HEK293T (cell line): ENCODE measurements around the gene TMEM225B.
"Not testable (repeated sequence)": the region's sequence is repeated elsewhere in the genome, so short reads cannot be mapped to it uniquely, and the experiment has no call there.

Source experiments
- CTCF ChIA-PET: fragments of 350-600 bp; formaldehyde crosslinking; extraction: SDS; loops from one replicate; lab custom pipeline; 2021; ENCODE audit warnings: antibody characterized with exemption, inconsistent platforms; lab: Yijun Ruan, JAX
- POLR2A ChIA-PET: fragments of 350-600 bp; formaldehyde crosslinking; extraction: SDS; loops from one replicate; lab custom pipeline; 2020; ENCODE audit warnings: antibody characterized with exemption, inconsistent platforms; lab: Yijun Ruan, JAX
- DNase-seq: peaks from one replicate; pipeline ENCODE4 v3.0.0; 2012; ENCODE audit warnings: mixed read lengths; ENCODE audit errors: extremely low spot score
- ARNT ChIP-seq: fragments of 450-650 bp; IDR thresholded peaks from 2 replicates; pipeline ENCODE4 v1.6.1; 2017; ENCODE audit warnings: mild to moderate bottlenecking
- BHLHE40 ChIP-seq: fragments of 450-650 bp; IDR thresholded peaks from 2 replicates; pipeline ENCODE4 v1.6.1; 2016; ENCODE audit warnings: mild to moderate bottlenecking, moderate library complexity, borderline replicate concordance
- CTBP1 ChIP-seq: fragments of 450-650 bp; IDR thresholded peaks from 2 replicates; pipeline ENCODE4 v1.6.1; 2016; ENCODE audit warnings: borderline replicate concordance
- ELF4 ChIP-seq: fragments of 450-650 bp; IDR thresholded peaks from 2 replicates; pipeline ENCODE4 v1.6.1; 2017; ENCODE audit warnings: antibody characterized with exemption
- FOXA1 ChIP-seq: fragments of 450-650 bp; IDR thresholded peaks from 2 replicates; pipeline ENCODE4 v1.6.1; 2016; ENCODE audit warnings: mild to moderate bottlenecking
- FOXK2 ChIP-seq: fragments of 450-650 bp; IDR thresholded peaks from 2 replicates; pipeline ENCODE4 v1.6.1; 2016; ENCODE audit warnings: mild to moderate bottlenecking
- FOXM1 ChIP-seq: fragments of 450-650 bp; IDR thresholded peaks from 2 replicates; pipeline ENCODE4 v1.6.1; 2017; ENCODE audit warnings: mild to moderate bottlenecking, borderline replicate concordance
- HDGF ChIP-seq: fragments of 450-650 bp; IDR thresholded peaks from 2 replicates; pipeline ENCODE4 v1.6.1; 2017; ENCODE audit warnings: antibody characterized with exemption, borderline replicate concordance
- L3MBTL2 ChIP-seq: fragments of 450-650 bp; conservative IDR thresholded peaks from 2 replicates; pipeline ENCODE4 v1.6.1; 2016; ENCODE audit warnings: mild to moderate bottlenecking
- LEF1 ChIP-seq: fragments of 450-650 bp; IDR thresholded peaks from 2 replicates; pipeline ENCODE4 v1.6.1; 2017; ENCODE audit warnings: mild to moderate bottlenecking, borderline replicate concordance
- NFRKB ChIP-seq: fragments of 450-650 bp; IDR thresholded peaks from 2 replicates; pipeline ENCODE4 v1.6.1; 2016; ENCODE audit warnings: mild to moderate bottlenecking, moderate library complexity
- PKNOX1 ChIP-seq: fragments of 450-650 bp; IDR thresholded peaks from 2 replicates; pipeline ENCODE4 v1.6.1; 2016
- SP1 ChIP-seq: fragments of 450-650 bp; IDR thresholded peaks from 2 replicates; pipeline ENCODE4 v1.6.1; 2017
- SUZ12 ChIP-seq: fragments of 450-650 bp; IDR thresholded peaks from 2 replicates; pipeline ENCODE4 v1.6.1; 2016; ENCODE audit warnings: mild to moderate bottlenecking
- TARDBP ChIP-seq: fragments of 450-650 bp; IDR thresholded peaks from 2 replicates; pipeline ENCODE4 v1.6.1; 2016
- ZNF384 ChIP-seq: fragments of 450-650 bp; IDR thresholded peaks from 2 replicates; pipeline ENCODE4 v1.6.1; 2016

TMEM225B gene

GRCh38 chr7:99597762-99598501 is at the start of gene TMEM225B:
TMEM225B (plus strand) TSS chr7:99598267; CDS start chr7:99604389, 6,122 bp downstream.
- TF ChIP-seq L3MBTL2 (no peak), CTBP1 (no peak), FOXM1 (no peak), SUZ12 (no peak), BHLHE40 (no peak), ZNF384 (no peak), NFRKB (no peak), HDGF (no peak), ELF4 (no peak), ARNT (no peak), FOXK2 (no peak), SP1 (no peak), PKNOX1 (no peak), FOXA1 (no peak), TARDBP (no peak), LEF1 (no peak)
- ChIA-PET CTCF (no interaction called here), POLR2A (no interaction called here)
- DNase-seq, result no peak

GRCh38 chr7:99549545-99549944 is 48.5 kb upstream of the TMEM225B start:
- POLR2A ChIA-PET, result not testable (repeated sequence)

GRCh38 chr7:99551334-99551733 is 46.7 kb upstream of the TMEM225B start:
- no peak for TF ChIP-seq LEF1

More at GRCh38 chr7:99549545-99549944, 48.5 kb upstream of the TMEM225B start:
- CTCF ChIA-PET, DNase-seq: not testable (repeated sequence)

GRCh38 chr7:99551767-99552463 is 46.2 kb upstream of the TMEM225B start, which contains the start of gene FAM200A:
FAM200A (minus strand) TSS chr7:99552114; CDS start chr7:99548407, 3,707 bp downstream.
- DNase-seq, result peak; percentile 94
- TF ChIP-seq L3MBTL2 (peak; percentile 36), ARNT (no peak), CTBP1 (no peak), ELF4 (peak; percentile 46; the same call in 1 of the 2 replicates), FOXM1 (no peak), BHLHE40 (no peak), PKNOX1 (no peak), SUZ12 (no peak), FOXA1 (no peak), ZNF384 (no peak), NFRKB (no peak), HDGF (no peak), TARDBP (peak; percentile 57; the same call in 1 of the 2 replicates)
- CTCF ChIA-PET, result no interaction called here
- POLR2A ChIA-PET, result interaction anchor here (0.7 to 1.2 kb wide), 8 partner anchors 15 to 367 kb away, joined by 3 to 12 read pairs (median 4); partner anchors contain the start of genes BUD31, PDAP1, ZKSCAN5 and ZNF394

More at GRCh38 chr7:99551334-99551733, 46.7 kb upstream of the TMEM225B start:
- POLR2A ChIA-PET, result interaction anchor here (1.0 to 1.2 kb wide), 6 partner anchors 14 to 65 kb away, joined by 3 to 12 read pairs (median 4); partner anchors contain the start of genes ZKSCAN5, ZNF394 and ZSCAN25
- CTCF ChIA-PET, result no interaction called here
- DNase-seq, result no peak

- no peak for DNase-seq
- POLR2A ChIA-PET, result interaction anchor here (0.8 kb wide), 1 partner anchor 53 kb away, joined by 3 read pairs; the partner anchor contains the start of gene ZNF394
- CTCF ChIA-PET, result no interaction called here
- TF ChIP-seq ARNT, result no peak
- TF ChIP-seq FOXA1, result no peak
- no peak for TF ChIP-seq SUZ12
- TF ChIP-seq FOXM1, result no peak
- TF ChIP-seq SP1, result no peak
- TF ChIP-seq CTBP1, result no peak
- TF ChIP-seq NFRKB, result no peak
Measured at GRCh38 chr7:99553039-99553438, 45.0 kb upstream of the TMEM225B start.

GRCh38 chr7:99554939-99555338 is 43.1 kb upstream of the TMEM225B start:
- DNase-seq, result no peak
- ChIA-PET CTCF (no interaction called here), POLR2A (no interaction called here)
- no peak for TF ChIP-seq ELF4
- TF ChIP-seq FOXA1, result no peak
- no peak for TF ChIP-seq LEF1

GRCh38 chr7:99557196-99557607 is 40.9 kb upstream of the TMEM225B start:
- TF ChIP-seq TARDBP (no peak), FOXK2 (no peak), HDGF (no peak), SP1 (no peak), NFRKB (no peak), L3MBTL2 (no peak), ZNF384 (no peak), CTBP1 (no peak)
- no peak for DNase-seq
- CTCF ChIA-PET, result no interaction called here
- POLR2A ChIA-PET, result interaction anchor here (1.2 to 3.7 kb wide), 6 partner anchors 20 to 102 kb away, joined by 3 to 31 read pairs (median 10); partner anchors contain the start of genes ZKSCAN5, ZNF394 and ZSCAN25
